Muscle layer of duodenum (tissue), 2 donors: Measurements from ENCODE around the gene STAC3.

Experiments
- H3K27ac ChIP-seq: one replicate; pipeline ENCODE4 v1.7.0; 2013; ENCODE audit warnings: mild to moderate bottlenecking, low read length
- H3K27me3 ChIP-seq: one replicate; pipeline ENCODE4 v1.7.0; 2013; ENCODE audit warnings: low read depth, mild to moderate bottlenecking, control low read depth, low read length
- H3K36me3 ChIP-seq, 2 donors: one replicate each; pipeline ENCODE4 v1.7.0; 2013; ENCODE audit warnings: low read length in 2 of 2, control low read depth in 1 of 2, mild to moderate bottlenecking in 1 of 2; ENCODE audit not compliant: insufficient read depth in 2 of 2, control insufficient read depth in 1 of 2
- H3K4me1 ChIP-seq, 2 donors: one replicate each; pipeline ENCODE4 v1.7.0; 2013; ENCODE audit warnings: low read length in 2 of 2, mild to moderate bottlenecking in 2 of 2, control low read depth in 1 of 2, moderate library complexity in 1 of 2; ENCODE audit not compliant: insufficient read depth in 2 of 2, control insufficient read depth in 1 of 2
- H3K4me3 ChIP-seq, 2 donors: one replicate each; pipeline ENCODE4 v1.7.0; 2013; ENCODE audit warnings: low read length in 2 of 2, low read depth in 1 of 2, mild to moderate bottlenecking in 1 of 2
- H3K9me3 ChIP-seq, 2 donors: one replicate each; pipeline ENCODE4 v1.7.0; 2013; ENCODE audit warnings: low read length in 2 of 2, control low read depth in 1 of 2, mild to moderate bottlenecking in 1 of 2; ENCODE audit not compliant: control insufficient read depth in 1 of 2
- donor health status: healthy.

Gene STAC3

GRCh38 chr12:57224973-57225679 is 25.9 kb downstream of the STAC3 start:
- Histone ChIP-seq H3K9me3 (no peaks in the 10 kb centered on the region), H3K27me3 (peaks cover 62% of the 10 kb centered on the region), H3K4me3 (no peak overlapping the region), H3K4me1 (peaks cover under 1 to 22% of the 10 kb centered on the region in 2 donors), H3K27ac (no peak overlapping the region), H3K36me3 (peaks cover 0 to 4% of the 10 kb centered on the region in 2 donors)

DNA sequence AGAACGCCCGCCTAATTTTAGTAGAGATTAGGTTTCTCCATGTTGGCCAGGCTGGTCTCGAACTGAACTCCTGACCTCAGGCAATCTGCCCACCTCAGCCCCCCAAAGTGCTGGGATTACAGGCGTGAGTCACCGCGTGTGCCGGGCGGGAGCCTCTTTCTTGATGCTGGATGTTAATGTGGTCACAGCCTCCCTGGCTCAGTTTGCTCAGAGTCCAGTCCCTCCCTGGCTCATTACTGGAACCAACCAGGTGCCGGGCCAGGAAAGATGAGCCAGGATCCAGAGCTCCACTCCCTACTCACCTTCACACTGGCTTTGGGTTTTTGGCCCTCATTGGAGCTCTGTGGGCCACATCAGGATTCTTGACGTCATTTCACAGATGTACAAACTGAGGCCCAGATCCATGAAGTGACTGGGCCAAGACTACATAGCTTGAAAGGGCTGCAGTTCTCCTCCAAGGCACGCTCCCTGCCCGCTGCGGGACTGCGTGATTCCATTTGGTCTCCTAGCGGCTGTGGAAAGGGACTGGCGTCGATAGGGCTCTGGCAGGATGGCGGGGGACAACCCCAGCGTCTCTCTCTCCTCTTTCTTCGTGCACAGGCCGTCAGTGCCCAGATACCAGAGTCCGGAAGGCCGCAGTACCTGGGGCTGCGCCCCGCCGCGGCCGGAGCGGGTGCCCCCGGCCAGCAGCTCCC is 26.6 kb downstream of the STAC3 start:
- no peaks in the 10 kb centered on the region for H3K9me3 ChIP-seq
- peaks cover 0 to 18% of the 10 kb centered on the region in 2 donors for H3K4me1 ChIP-seq
- H3K36me3 ChIP-seq = no peaks in the 10 kb centered on the region
- H3K4me3 ChIP-seq = no peak overlapping the region
- no peak overlapping the region for H3K27ac ChIP-seq
- H3K27me3 ChIP-seq = peaks cover 66% of the 10 kb centered on the region

DNA sequence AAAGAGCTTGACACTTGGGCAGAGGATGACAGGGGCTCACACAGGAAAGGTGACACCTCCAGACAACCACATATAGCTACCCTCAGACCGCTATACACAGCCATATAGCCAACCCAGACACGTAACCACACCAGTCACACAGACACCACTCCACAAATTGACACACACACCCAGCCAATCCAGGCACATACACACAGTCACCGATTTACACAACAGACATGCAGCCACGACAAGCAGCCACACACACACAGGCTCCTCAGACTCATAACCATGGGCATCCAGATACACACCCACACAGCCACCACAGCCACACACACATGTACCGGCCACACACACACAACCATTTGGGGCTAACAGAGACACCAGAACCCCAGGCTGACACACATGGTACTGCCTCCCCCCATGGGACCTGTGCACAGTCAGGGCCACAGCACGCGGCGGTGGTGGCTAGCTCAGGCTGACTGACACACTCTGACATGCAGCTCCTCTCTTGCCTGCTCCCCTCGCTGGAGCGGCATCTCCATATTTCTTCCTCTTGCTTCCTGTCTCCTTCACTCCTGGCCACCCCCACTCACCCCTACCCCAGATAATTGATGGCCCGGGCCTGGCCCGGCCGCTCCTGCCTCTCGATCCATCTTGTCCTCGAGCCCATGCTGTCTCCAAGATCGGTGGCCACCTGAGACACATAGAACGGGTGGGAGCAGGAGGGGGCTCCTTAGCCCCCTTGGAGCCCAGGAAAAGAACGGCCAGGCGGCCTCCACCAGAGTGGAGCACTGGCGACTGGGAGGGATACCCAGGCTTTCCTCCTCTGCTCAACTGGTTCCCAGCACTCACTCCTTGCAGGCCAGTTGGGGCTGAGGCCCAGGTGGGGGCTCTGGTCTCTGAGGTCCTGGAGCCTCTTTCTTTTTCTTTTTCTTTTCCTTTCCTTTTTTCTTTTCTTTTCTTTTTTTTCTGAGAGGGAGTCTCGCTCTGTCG is 27.5 kb downstream of the STAC3 start:
- no peak overlapping the region for H3K27ac ChIP-seq
- H3K9me3 ChIP-seq = no peaks in the 10 kb centered on the region
- H3K27me3 ChIP-seq = peaks cover 76% of the 10 kb centered on the region
- H3K4me1 ChIP-seq = peaks cover 0 to 18% of the 10 kb centered on the region in 2 donors
- no peak overlapping the region for H3K4me3 ChIP-seq
- H3K36me3 ChIP-seq = no peaks in the 10 kb centered on the region

GRCh38 chr12:57222286-57223190 is 28.4 kb downstream of the STAC3 start:
- peaks cover 0 to 22% of the 10 kb centered on the region in 2 donors for H3K4me1 ChIP-seq
- no peaks in the 10 kb centered on the region for H3K9me3 ChIP-seq
- H3K27me3 ChIP-seq = peaks cover 85% of the 10 kb centered on the region
- no peaks in the 10 kb centered on the region for H3K36me3 ChIP-seq
- H3K27ac ChIP-seq = no peak overlapping the region
- H3K4me3 ChIP-seq = no peak overlapping the region

GRCh38 chr12:57221169-57221917 is 29.6 kb downstream of the STAC3 start:
- no peaks in the 10 kb centered on the region for H3K36me3 ChIP-seq
- no peak overlapping the region for H3K27ac ChIP-seq
- H3K4me1 ChIP-seq = peaks cover 0 to 29% of the 10 kb centered on the region in 2 donors
- peaks cover 86% of the 10 kb centered on the region for H3K27me3 ChIP-seq
- H3K4me3 ChIP-seq = no peak overlapping the region
- H3K9me3 ChIP-seq = no peaks in the 10 kb centered on the region

GRCh38 chr12:57220770-57221168 is 30.2 kb downstream of the STAC3 start:
- Histone ChIP-seq H3K27ac (no peak overlapping the region), H3K4me3 (no peak overlapping the region), H3K36me3 (no peaks in the 10 kb centered on the region), H3K27me3 (peaks cover 87% of the 10 kb centered on the region), H3K9me3 (no peaks in the 10 kb centered on the region), H3K4me1 (peaks cover 0 to 34% of the 10 kb centered on the region in 2 donors)

GRCh38 chr12:57219993-57220754 is 30.8 kb downstream of the STAC3 start:
- H3K9me3 ChIP-seq = no peaks in the 10 kb centered on the region
- H3K4me1 ChIP-seq = peaks cover 0 to 33% of the 10 kb centered on the region in 2 donors
- H3K27ac ChIP-seq = no peak overlapping the region
- H3K36me3 ChIP-seq = no peaks in the 10 kb centered on the region
- no peak overlapping the region for H3K4me3 ChIP-seq
- H3K27me3 ChIP-seq = peaks cover 87% of the 10 kb centered on the region

GRCh38 chr12:57219205-57219992 is 31.6 kb downstream of the STAC3 start:
- Histone ChIP-seq H3K9me3 (no peaks in the 10 kb centered on the region), H3K4me3 (no peak overlapping the region), H3K4me1 (peaks cover 0 to 33% of the 10 kb centered on the region in 2 donors), H3K36me3 (no peaks in the 10 kb centered on the region), H3K27me3 (peaks cover 87% of the 10 kb centered on the region), H3K27ac (no peak overlapping the region)
